ENCODE data around the gene SAMMSON. TPM values are rescaled to one million over a fixed set of nuclear protein-coding genes. Genes with fewer than 3 reads are reported as not detected.

Gene SAMMSON
- total RNA-seq, 2 experiments from 2014 or later, result not detected

- ATAC-seq (no peak), DNase-seq (no peak)
- Mint-ChIP-seq H3K9me3 (no peaks in the 10 kb centered on the region), H3K27ac (no peak overlapping the region), H3K4me1 (ENCODE audit: low read depth) (no peaks in the 10 kb centered on the region), H3K4me3 (no peak overlapping the region), H3K27me3 (peaks cover 23% of the 10 kb centered on the region), H3K36me3 (ENCODE audit: low read depth) (no peaks in the 10 kb centered on the region)
- TF ChIP-seq CTCF (IDR thresholded peaks at IDR 0.05), result no peak
- intact Hi-C loops (cut with micrococcal nuclease), result no loop called here
- CTCF ChIA-PET, result no interaction called here
- POLR2A ChIA-PET, result no interaction called here
Measured at GRCh38 chr3:70075101-70075500, 75.6 kb downstream of the SAMMSON start.

GRCh38 chr3:70076396-70076795 lies 76.9 kb downstream of the SAMMSON start:
- Mint-ChIP-seq H3K27ac (no peak overlapping the region), H3K4me3 (no peak overlapping the region), H3K4me1 (ENCODE audit: low read depth) (no peaks in the 10 kb centered on the region), H3K9me3 (no peaks in the 10 kb centered on the region), H3K36me3 (ENCODE audit: low read depth) (no peaks in the 10 kb centered on the region), H3K27me3 (peaks cover 21% of the 10 kb centered on the region)
- CTCF ChIA-PET, result interaction anchor here (1.0 to 2.6 kb wide), 2 partner anchors 14 to 45 kb away, joined by 5 to 9 read pairs; no protein-coding TSS in a partner anchor
- POLR2A ChIA-PET, result no interaction called here
- ATAC-seq (no peak), DNase-seq (no peak)
- intact Hi-C loops (cut with micrococcal nuclease), result no loop called here
- no peak for TF ChIP-seq CTCF (IDR thresholded peaks at IDR 0.05)

GRCh38 chr3:70078778-70079177 lies 79.2 kb downstream of the SAMMSON start:
- Mint-ChIP-seq H3K4me1 (ENCODE audit: low read depth) (no peaks in the 10 kb centered on the region), H3K36me3 (ENCODE audit: low read depth) (no peaks in the 10 kb centered on the region), H3K9me3 (no peaks in the 10 kb centered on the region), H3K27me3 (peaks cover 20% of the 10 kb centered on the region), H3K4me3 (no peak overlapping the region), H3K27ac (no peak overlapping the region)
- DNase-seq (no peak), ATAC-seq (no peak)
- ChIA-PET CTCF (no interaction called here), POLR2A (no interaction called here)
- TF ChIP-seq CTCF (IDR thresholded peaks at IDR 0.05), result no peak
- intact Hi-C loops (cut with micrococcal nuclease), result no loop called here

GRCh38 chr3:70085613-70086012 lies 86.1 kb downstream of the SAMMSON start:
- DNase-seq, result no peak
- POLR2A ChIA-PET, result no interaction called here
- Mint-ChIP-seq H3K4me1 (ENCODE audit: low read depth) (no peaks in the 10 kb centered on the region), H3K4me3 (no peak overlapping the region), H3K9me3 (no peaks in the 10 kb centered on the region), H3K36me3 (ENCODE audit: low read depth) (no peaks in the 10 kb centered on the region), H3K27me3 (peaks cover 10% of the 10 kb centered on the region), H3K27ac (no peak overlapping the region)
- no peak for TF ChIP-seq CTCF (IDR thresholded peaks at IDR 0.05)
- CTCF ChIA-PET, result no interaction called here
- intact Hi-C loops (cut with micrococcal nuclease), result no loop called here
- no peak for ATAC-seq

GRCh38 chr3:70086336-70086735 lies 86.8 kb downstream of the SAMMSON start:
- intact Hi-C loops (cut with micrococcal nuclease), result no loop called here
- CTCF ChIA-PET, result no interaction called here
- H3K9me3 Mint-ChIP-seq, result no peaks in the 10 kb centered on the region
- H3K4me3 Mint-ChIP-seq, result no peak overlapping the region
- peaks cover 10% of the 10 kb centered on the region for H3K27me3 Mint-ChIP-seq
- TF ChIP-seq CTCF (IDR thresholded peaks at IDR 0.05), result no peak
- H3K36me3 Mint-ChIP-seq (ENCODE audit: low read depth), result no peaks in the 10 kb centered on the region
- POLR2A ChIA-PET, result no interaction called here
- H3K4me1 Mint-ChIP-seq (ENCODE audit: low read depth), result no peaks in the 10 kb centered on the region
- H3K27ac Mint-ChIP-seq, result no peak overlapping the region
- no peak for DNase-seq
- no peak for ATAC-seq

Data from activated CD8-positive, alpha-beta T cell treated with anti-CD3 and anti-CD28 coated beads for 36 hours (primary cell).